OCI-LY1 (cell line): ENCODE measurements around the gene DENND4A.

Source experiments
- H2AFZ ChIP-seq: fragments of 200-600 bp; sonication (generic), shearing (Covaris generic); 2 replicates; pipeline ENCODE4 v1.6.0; 2014; ENCODE audit warnings: antibody characterized with exemption, mild to moderate bottlenecking, low read length
- H3F3A ChIP-seq: fragments of 200-600 bp; sonication (generic), shearing (Covaris generic); 2 replicates; pipeline ENCODE4 v1.6.0; 2014; ENCODE audit warnings: mild to moderate bottlenecking, antibody characterized with exemption, low read length, moderate library complexity; ENCODE audit not compliant: insufficient read depth
- H3K27ac ChIP-seq: fragments of 200-600 bp; sonication (generic); 2 replicates; pipeline ENCODE4 v1.5.1; 2014; ENCODE audit warnings: low read length, mixed run types, mild to moderate bottlenecking, low read depth; ENCODE audit not compliant: poor library complexity, severe bottlenecking
- H3K27me3 ChIP-seq: fragments of 200-600 bp; sonication (generic); 2 replicates; pipeline ENCODE4 v1.6.0; 2014; ENCODE audit warnings: antibody characterized with exemption, mild to moderate bottlenecking, low read length, moderate library complexity; ENCODE audit not compliant: insufficient read depth
- H3K36me3 ChIP-seq: fragments of 200-600 bp; sonication (generic); 2 replicates; pipeline ENCODE4 v1.6.1; 2014; ENCODE audit warnings: mild to moderate bottlenecking, antibody characterized with exemption, low read length, moderate library complexity, mixed read lengths; ENCODE audit not compliant: insufficient read depth
- H3K4me1 ChIP-seq: fragments of 200-600 bp; sonication (generic); 2 replicates; pipeline ENCODE4 v1.5.1; 2014; ENCODE audit warnings: mild to moderate bottlenecking, low read length, moderate library complexity; ENCODE audit not compliant: insufficient read depth, severe bottlenecking
- H3K4me2 ChIP-seq: fragments of 200-600 bp; sonication (generic), shearing (Covaris generic); 2 replicates; pipeline ENCODE4 v1.6.1; 2014; ENCODE audit warnings: low read length
- H3K4me3 ChIP-seq: fragments of 200-600 bp; sonication (generic); 2 replicates; pipeline ENCODE4 v1.5.1; 2014; ENCODE audit warnings: low read length, low read depth, mild to moderate bottlenecking, mixed read lengths; ENCODE audit not compliant: poor library complexity, severe bottlenecking
- H3K79me2 ChIP-seq: fragments of 200-600 bp; shearing (Covaris generic); 2 replicates; pipeline ENCODE4 v1.6.1; 2016; ENCODE audit warnings: mixed run types, low read length, mixed read lengths; ENCODE audit not compliant: insufficient read depth
- H3K9ac ChIP-seq: fragments of 200-600 bp; sonication (generic), shearing (Covaris generic); 2 replicates; pipeline ENCODE4 v1.6.1; 2014; ENCODE audit warnings: mild to moderate bottlenecking, low read length, mixed read lengths
- H3K9me2 ChIP-seq: fragments of 200-600 bp; sonication (generic), shearing (Covaris generic); 2 replicates; pipeline ENCODE4 v1.6.1; 2014; ENCODE audit warnings: low read depth, mild to moderate bottlenecking, low read length, mixed read lengths
- H3K9me3 ChIP-seq: fragments of 200-600 bp; shearing (Covaris generic); 2 replicates; pipeline ENCODE4 v1.6.1; 2014; ENCODE audit warnings: low read length, mixed read lengths
- H4K20me1 ChIP-seq: fragments of 200-600 bp; sonication (generic), shearing (Covaris generic); 2 replicates; pipeline ENCODE4 v1.6.0; 2016; ENCODE audit warnings: mild to moderate bottlenecking, low read length; ENCODE audit not compliant: insufficient read depth
- CTCF ChIP-seq: fragments of 200-600 bp; sonication (generic), shearing (Covaris generic); IDR thresholded peaks from 2 replicates; pipeline ENCODE4 v1.5.1; 2017; ENCODE audit warnings: mild to moderate bottlenecking, antibody characterized with exemption, low read length, moderate library complexity, mixed read lengths
- EZH2 ChIP-seq: fragments of 200-600 bp; sonication (generic), shearing (Covaris generic); IDR thresholded peaks from 2 replicates; pipeline ENCODE4 v1.8.0; 2017; ENCODE audit warnings: borderline replicate concordance, mixed run types, mild to moderate bottlenecking, antibody characterized with exemption, low read length, moderate library complexity, mixed read lengths

DENND4A gene

GRCh38 chr15:65762914-65763787 is 28.9 kb downstream of the DENND4A start:
- Histone ChIP-seq H3K4me3 (no peak overlapping the region), H3K4me2 (peak overlapping the region; percentile 1; the same call in 1 of the 2 replicates), H3F3A (no peaks in the 10 kb centered on the region), H4K20me1 (no peaks in the 10 kb centered on the region), H2AFZ (no peak overlapping the region), H3K27ac (peak overlapping the region; percentile 24), H3K79me2 (peaks cover 60% of the 10 kb centered on the region), H3K27me3 (no peaks in the 10 kb centered on the region), H3K9me2 (no peaks in the 10 kb centered on the region), H3K9me3 (no peaks in the 10 kb centered on the region), H3K36me3 (peaks cover 25% of the 10 kb centered on the region), H3K9ac (no peak overlapping the region; the same call in 1 of the 2 replicates), H3K4me1 (peaks cover 40% of the 10 kb centered on the region)
- TF ChIP-seq EZH2: no peak
- no peak for TF ChIP-seq CTCF

GRCh38 chr15:65762399-65762798 is 29.7 kb downstream of the DENND4A start:
- H3K27me3 ChIP-seq: no peaks in the 10 kb centered on the region
- peaks cover 42% of the 10 kb centered on the region for H3K4me1 ChIP-seq
- no peak overlapping the region for H2AFZ ChIP-seq
- H3K4me2 ChIP-seq: no peak overlapping the region
- TF ChIP-seq CTCF (no peak), EZH2 (no peak)
- no peaks in the 10 kb centered on the region for H4K20me1 ChIP-seq
- H3K9ac ChIP-seq: no peak overlapping the region
- H3K27ac ChIP-seq: no peak overlapping the region
- no peaks in the 10 kb centered on the region for H3K9me2 ChIP-seq
- no peaks in the 10 kb centered on the region for H3F3A ChIP-seq
- peaks cover 52% of the 10 kb centered on the region for H3K79me2 ChIP-seq
- H3K9me3 ChIP-seq: no peaks in the 10 kb centered on the region
- no peak overlapping the region for H3K4me3 ChIP-seq
- peaks cover 25% of the 10 kb centered on the region for H3K36me3 ChIP-seq

- Histone ChIP-seq H3K9ac (peak overlapping the region; percentile 38), H3F3A (no peaks in the 10 kb centered on the region), H3K27me3 (no peaks in the 10 kb centered on the region), H3K36me3 (peaks cover 25% of the 10 kb centered on the region), H3K4me3 (no peak overlapping the region), H3K79me2 (peaks cover 44% of the 10 kb centered on the region), H3K4me2 (peak overlapping the region; percentile 17), H3K4me1 (peaks cover 44% of the 10 kb centered on the region), H3K9me3 (no peaks in the 10 kb centered on the region), H3K9me2 (no peaks in the 10 kb centered on the region), H3K27ac (peak overlapping the region; percentile 20), H2AFZ (no peak overlapping the region), H4K20me1 (no peaks in the 10 kb centered on the region)
- TF ChIP-seq CTCF (no peak), EZH2 (no peak)
Measured at GRCh38 chr15:65761210-65761926, 30.7 kb downstream of the DENND4A start.
